Measurements from ENCODE around the gene GADD45A. TPM values are rescaled to one million over a fixed set of nuclear protein-coding genes. Genes with fewer than 3 reads are reported as not detected.
"Not testable (repeated sequence)": the region's sequence is repeated elsewhere in the genome, so short reads cannot be mapped to it uniquely, and the experiment has no call there.

GADD45A gene
- polyA plus RNA-seq, 1 donor (not counting 4 experiments of a cell fraction or from before 2014, with no cell fraction given) = 151 TPM

DNA sequence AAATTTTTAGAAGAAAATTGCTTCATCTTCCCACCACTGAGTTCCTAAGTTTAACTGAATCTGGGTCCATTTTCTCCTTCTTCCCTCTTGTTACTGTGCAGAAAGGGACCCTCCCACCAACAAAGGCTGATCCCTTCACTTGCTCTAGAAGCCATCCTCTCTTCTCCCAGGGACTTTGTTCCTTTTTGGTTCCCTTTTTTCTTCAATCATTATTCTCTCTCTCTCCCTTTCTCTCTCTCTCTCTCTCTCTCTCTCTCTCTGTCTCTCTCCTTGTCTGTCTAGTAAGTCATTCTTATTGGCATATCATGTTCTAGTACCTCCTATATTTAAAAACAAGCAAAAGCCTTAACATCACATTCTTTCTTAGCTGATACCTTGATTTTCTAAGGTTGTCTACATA is 31.7 kb upstream of the GADD45A start:
- H4K20me1 ChIP-seq (ENCODE audit: control insufficient read depth, extremely low read depth, insufficient read depth, low read length) = no peaks in the 10 kb centered on the region
- H2AFZ ChIP-seq (ENCODE audit: control insufficient read depth, low read length) = no peak overlapping the region
- no peaks in the 10 kb centered on the region for H3K9me3 ChIP-seq (ENCODE audit: control insufficient read depth, low read depth, low read length)
- peaks cover 4% of the 10 kb centered on the region for H3K4me1 ChIP-seq (ENCODE audit: control insufficient read depth, extremely low read depth, insufficient read depth, low read length)
- no peaks in the 10 kb centered on the region for H3K9me1 ChIP-seq (ENCODE audit: control insufficient read depth, extremely low read depth, insufficient read depth, low read length)
- H3K36me3 ChIP-seq (ENCODE audit: control insufficient read depth in 2 of 2, extremely low read depth in 1 of 2, insufficient read depth in 2 of 2, low read length in 2 of 2) = no peaks in the 10 kb centered on the region
- no peak for TF ChIP-seq EZH2 (IDR thresholded peaks at IDR 0.05; ENCODE audit: low read length)
- TF ChIP-seq, protein P1, sequence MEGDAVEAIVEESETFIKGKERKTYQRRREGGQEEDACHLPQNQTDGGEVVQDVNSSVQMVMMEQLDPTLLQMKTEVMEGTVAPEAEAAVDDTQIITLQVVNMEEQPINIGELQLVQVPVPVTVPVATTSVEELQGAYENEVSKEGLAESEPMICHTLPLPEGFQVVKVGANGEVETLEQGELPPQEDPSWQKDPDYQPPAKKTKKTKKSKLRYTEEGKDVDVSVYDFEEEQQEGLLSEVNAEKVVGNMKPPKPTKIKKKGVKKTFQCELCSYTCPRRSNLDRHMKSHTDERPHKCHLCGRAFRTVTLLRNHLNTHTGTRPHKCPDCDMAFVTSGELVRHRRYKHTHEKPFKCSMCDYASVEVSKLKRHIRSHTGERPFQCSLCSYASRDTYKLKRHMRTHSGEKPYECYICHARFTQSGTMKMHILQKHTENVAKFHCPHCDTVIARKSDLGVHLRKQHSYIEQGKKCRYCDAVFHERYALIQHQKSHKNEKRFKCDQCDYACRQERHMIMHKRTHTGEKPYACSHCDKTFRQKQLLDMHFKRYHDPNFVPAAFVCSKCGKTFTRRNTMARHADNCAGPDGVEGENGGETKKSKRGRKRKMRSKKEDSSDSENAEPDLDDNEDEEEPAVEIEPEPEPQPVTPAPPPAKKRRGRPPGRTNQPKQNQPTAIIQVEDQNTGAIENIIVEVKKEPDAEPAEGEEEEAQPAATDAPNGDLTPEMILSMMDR (optimal IDR thresholded peaks at IDR 0.05 in 1 of 3, IDR thresholded peaks at IDR 0.05 in 1 of 3, conservative IDR thresholded peaks at IDR 0.05 in 1 of 3; ENCODE audit: extremely low read depth in 1 of 3, insufficient read depth in 2 of 3, low read length in 3 of 3) = no peak
- H3K9ac ChIP-seq (ENCODE audit: control insufficient read depth, extremely low read depth, insufficient read depth, low read length) = no peak overlapping the region
- H3K27ac ChIP-seq (ENCODE audit: control insufficient read depth, insufficient read depth, low read length) = no peak overlapping the region
- no peak for DNase-seq (ENCODE audit: low read depth, low spot score)
- H3K27me3 ChIP-seq (ENCODE audit: control insufficient read depth, extremely low read depth, insufficient read depth, low read length) = no peaks in the 10 kb centered on the region
- no peaks in the 10 kb centered on the region for H3K79me2 ChIP-seq (ENCODE audit: control insufficient read depth, insufficient read depth, low read length)
- dilution Hi-C loops (cut with MboI; ENCODE audit: extremely low pct_ligation_motif_present, low sequenced_read_pairs) = no loop called here
- no peak for FAIRE-seq
- H3K4me3 ChIP-seq (ENCODE audit: control insufficient read depth in 2 of 3, extremely low read depth in 1 of 3, insufficient read depth in 2 of 3, low read depth in 1 of 3, low read length in 3 of 3) = no peak overlapping the region
- H3K4me2 ChIP-seq (ENCODE audit: control insufficient read depth, extremely low read depth, insufficient read depth, low read depth, low read length) = no peak overlapping the region

DNA sequence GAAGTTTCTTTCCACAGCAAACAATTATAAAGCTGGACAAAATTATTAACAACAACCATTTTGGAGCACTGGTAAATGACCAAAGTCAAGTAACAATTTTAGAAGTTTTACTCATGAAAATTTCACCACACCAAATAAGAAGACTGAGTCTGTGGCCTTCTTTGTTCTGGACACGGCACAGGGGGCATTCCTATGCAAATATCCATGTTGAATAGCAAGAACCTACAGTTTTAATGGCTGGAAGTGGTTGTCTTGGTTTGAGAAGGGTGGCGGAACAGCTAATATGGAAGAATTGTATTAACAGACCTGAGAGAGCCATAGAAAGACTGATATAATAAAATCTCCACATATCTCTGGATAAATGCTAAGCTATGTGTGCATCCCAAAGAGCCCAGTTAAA is 29.4 kb upstream of the GADD45A start:
- no peaks in the 10 kb centered on the region for H3K9me1 ChIP-seq (ENCODE audit: control insufficient read depth, extremely low read depth, insufficient read depth, low read length)
- no peak overlapping the region for H3K4me2 ChIP-seq (ENCODE audit: control insufficient read depth, extremely low read depth, insufficient read depth, low read depth, low read length)
- FAIRE-seq (no peak), DNase-seq (ENCODE audit: low read depth, low spot score) (no peak)
- TF ChIP-seq, protein P1 (optimal IDR thresholded peaks at IDR 0.05 in 1 of 3, IDR thresholded peaks at IDR 0.05 in 1 of 3, conservative IDR thresholded peaks at IDR 0.05 in 1 of 3; ENCODE audit: extremely low read depth in 1 of 3, insufficient read depth in 2 of 3, low read length in 3 of 3) = no peak
- TF ChIP-seq EZH2 (IDR thresholded peaks at IDR 0.05; ENCODE audit: low read length) = no peak
- no peak overlapping the region for H3K9ac ChIP-seq (ENCODE audit: control insufficient read depth, extremely low read depth, insufficient read depth, low read length)
- H3K79me2 ChIP-seq (ENCODE audit: control insufficient read depth, insufficient read depth, low read length) = no peaks in the 10 kb centered on the region
- H3K27ac ChIP-seq (ENCODE audit: control insufficient read depth, insufficient read depth, low read length) = no peak overlapping the region
- H2AFZ ChIP-seq (ENCODE audit: control insufficient read depth, low read length) = no peak overlapping the region
- H3K27me3 ChIP-seq (ENCODE audit: control insufficient read depth, extremely low read depth, insufficient read depth, low read length) = no peaks in the 10 kb centered on the region
- no peak overlapping the region for H3K4me3 ChIP-seq (ENCODE audit: control insufficient read depth in 2 of 3, extremely low read depth in 1 of 3, insufficient read depth in 2 of 3, low read depth in 1 of 3, low read length in 3 of 3)
- H4K20me1 ChIP-seq (ENCODE audit: control insufficient read depth, extremely low read depth, insufficient read depth, low read length) = no peaks in the 10 kb centered on the region
- H3K36me3 ChIP-seq (ENCODE audit: control insufficient read depth in 2 of 2, extremely low read depth in 1 of 2, insufficient read depth in 2 of 2, low read length in 2 of 2) = no peaks in the 10 kb centered on the region
- H3K4me1 ChIP-seq (ENCODE audit: control insufficient read depth, extremely low read depth, insufficient read depth, low read length) = no peaks in the 10 kb centered on the region
- dilution Hi-C loops (cut with MboI; ENCODE audit: extremely low pct_ligation_motif_present, low sequenced_read_pairs) = no loop called here
- no peaks in the 10 kb centered on the region for H3K9me3 ChIP-seq (ENCODE audit: control insufficient read depth, low read depth, low read length)

DNA sequence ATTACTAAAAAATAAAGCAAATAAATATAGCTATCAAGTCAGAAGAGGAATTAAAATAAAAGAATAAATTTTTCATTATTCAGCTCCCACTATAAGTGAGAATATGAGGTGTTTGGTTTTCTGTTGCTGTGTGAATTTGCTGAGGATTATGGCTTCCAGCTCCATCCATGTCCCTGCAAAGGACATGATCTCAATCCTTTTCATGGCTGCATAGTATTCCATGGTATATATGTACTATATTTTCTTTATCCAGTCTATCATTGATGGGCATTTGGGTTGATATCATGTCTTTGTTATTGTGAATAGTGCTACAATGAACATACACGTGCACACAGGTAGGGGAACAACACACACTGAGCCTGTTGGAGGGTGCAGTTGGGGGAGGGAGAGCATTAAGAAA is 27.8 kb upstream of the GADD45A start:
- dilution Hi-C loops (cut with MboI; ENCODE audit: extremely low pct_ligation_motif_present, low sequenced_read_pairs) = not testable (repeated sequence)

More for the DNA sequence above, 27.8 kb upstream of the GADD45A start:
- not testable (repeated sequence) for H4K20me1 ChIP-seq (ENCODE audit: control insufficient read depth, extremely low read depth, insufficient read depth, low read length); H2AFZ ChIP-seq (ENCODE audit: control insufficient read depth, low read length); H3K9me3 ChIP-seq (ENCODE audit: control insufficient read depth, low read depth, low read length); H3K9ac ChIP-seq (ENCODE audit: control insufficient read depth, extremely low read depth, insufficient read depth, low read length); H3K36me3 ChIP-seq (ENCODE audit: control insufficient read depth in 2 of 2, extremely low read depth in 1 of 2, insufficient read depth in 2 of 2, low read length in 2 of 2); H3K4me2 ChIP-seq (ENCODE audit: control insufficient read depth, extremely low read depth, insufficient read depth, low read depth, low read length); H3K79me2 ChIP-seq (ENCODE audit: control insufficient read depth, insufficient read depth, low read length); H3K27ac ChIP-seq (ENCODE audit: control insufficient read depth, insufficient read depth, low read length); FAIRE-seq; H3K9me1 ChIP-seq (ENCODE audit: control insufficient read depth, extremely low read depth, insufficient read depth, low read length); DNase-seq (ENCODE audit: low read depth, low spot score); H3K4me1 ChIP-seq (ENCODE audit: control insufficient read depth, extremely low read depth, insufficient read depth, low read length); H3K27me3 ChIP-seq (ENCODE audit: control insufficient read depth, extremely low read depth, insufficient read depth, low read length); H3K4me3 ChIP-seq (ENCODE audit: control insufficient read depth in 2 of 3, extremely low read depth in 1 of 3, insufficient read depth in 2 of 3, low read depth in 1 of 3, low read length in 3 of 3)

Measured in keratinocyte (primary cell).